PC-9 (cell line): ENCODE measurements around the gene ERICH2. TPM values are rescaled to one million over a fixed set of nuclear protein-coding genes. Genes with fewer than 3 reads are reported as not detected.

Experiments
- BruUV-seq: library from RNA; stranded (reverse); fragments of 400-500 nt; replicated peaks from 2 replicates; lab custom pipeline; 2021; lab: Mats Ljungman, UMichigan
- CTCF ChIA-PET: fragments of 300-600 bp; sonication (Branson Sonifier 250); formaldehyde crosslinking; loops from one replicate; lab custom pipeline; 2022; ENCODE audit warnings: antibody characterized with exemption; lab: Charles Lee
- POLR2A ChIA-PET: fragments of 300-600 bp; sonication (Branson Sonifier 250); formaldehyde crosslinking; loops from one replicate; lab custom pipeline; 2022; ENCODE audit warnings: antibody characterized with exemption; ENCODE audit not compliant: unreplicated experiment; lab: Charles Lee
- DNase-seq, 2 experiments: peaks; one replicate each; pipeline versions ENCODE4 v3.0.0 to v3.0.0-alpha.2; 2015 to 2022; ENCODE audit warnings: mixed read lengths in 1 of 2
- H2AFZ ChIP-seq: fragments of 200-600 bp; sonication (generic); 2 replicates; pipeline ENCODE4 v1.8.1; 2017; ENCODE audit warnings: antibody characterized with exemption
- H3F3A ChIP-seq: fragments of 200-600 bp; sonication (generic); 2 replicates; pipeline ENCODE4 v1.8.1; 2017; ENCODE audit warnings: antibody characterized with exemption, mild to moderate bottlenecking, low read depth; ENCODE audit not compliant: insufficient read depth
- H3K27ac ChIP-seq: fragments of 200-600 bp; sonication (generic); 2 replicates; pipeline ENCODE4 v1.6.1; 2016; ENCODE audit warnings: mixed run types
- H3K27me3 ChIP-seq: fragments of 200-600 bp; sonication (generic); 2 replicates; pipeline ENCODE4 v1.6.1; 2016; ENCODE audit warnings: low read depth, mixed run types; ENCODE audit not compliant: insufficient read depth
- H3K36me3 ChIP-seq: fragments of 200-600 bp; sonication (generic); 2 replicates; pipeline ENCODE4 v1.6.1; 2016; ENCODE audit warnings: low read depth, mixed run types
- H3K4me1 ChIP-seq: fragments of 200-600 bp; sonication (generic); replicated peaks from 2 replicates; pipeline ENCODE4 v1.6.1; 2016; ENCODE audit warnings: mixed run types; ENCODE audit not compliant: insufficient read depth
- H3K4me2 ChIP-seq: fragments of 200-600 bp; sonication (generic); 2 replicates; pipeline ENCODE4 v1.6.1; 2017; ENCODE audit warnings: mixed run types
- H3K4me3 ChIP-seq: fragments of 200-600 bp; sonication (generic); 2 replicates; pipeline ENCODE4 v1.6.1; 2016; ENCODE audit warnings: mixed run types
- H3K79me2 ChIP-seq: fragments of 200-600 bp; sonication (generic); 2 replicates; pipeline ENCODE4 v1.6.1; 2017; ENCODE audit warnings: low read depth, mixed run types
- H3K9me2 ChIP-seq: fragments of 200-600 bp; sonication (generic); 2 replicates; pipeline ENCODE4 v1.8.1; 2017; ENCODE audit warnings: mild to moderate bottlenecking; ENCODE audit not compliant: insufficient read depth
- H3K9me3 ChIP-seq: fragments of 200-600 bp; sonication (generic); 2 replicates; pipeline ENCODE4 v1.8.1; 2016; ENCODE audit warnings: low read depth; ENCODE audit not compliant: insufficient read depth
- H4K20me1 ChIP-seq: fragments of 200-600 bp; sonication (generic); 2 replicates; pipeline ENCODE4 v1.8.1; 2017; ENCODE audit not compliant: insufficient read depth
- EZH2 ChIP-seq: fragments of 200-600 bp; sonication (generic); IDR thresholded peaks from 2 replicates; pipeline ENCODE4 v1.8.0; 2017; ENCODE audit warnings: antibody characterized with exemption, low read depth
- intact Hi-C: fragments of 100-400 bp; cut with micrococcal nuclease; formaldehyde crosslinking; loops from one replicate; pipeline ENCODE4 v1.10.0; 2022; ENCODE audit not compliant: unreplicated experiment
- total RNA-seq: library from RNA; stranded (reverse); gene quantifications from 2 replicates; pipeline ENCODE4 v1.2.3, GENCODE V29; 2021
- TF ChIP-seq, protein P1 (sequence below): fragments of 200-600 bp; sonication (generic); conservative IDR thresholded peaks from 2 replicates; pipeline ENCODE4 v1.6.1; 2017; ENCODE audit warnings: mixed run types, antibody characterized with exemption, mild to moderate bottlenecking, moderate library complexity

Gene ERICH2
- total RNA-seq, 1 experiment from 2014 or later, result 2.0 TPM

DNA sequence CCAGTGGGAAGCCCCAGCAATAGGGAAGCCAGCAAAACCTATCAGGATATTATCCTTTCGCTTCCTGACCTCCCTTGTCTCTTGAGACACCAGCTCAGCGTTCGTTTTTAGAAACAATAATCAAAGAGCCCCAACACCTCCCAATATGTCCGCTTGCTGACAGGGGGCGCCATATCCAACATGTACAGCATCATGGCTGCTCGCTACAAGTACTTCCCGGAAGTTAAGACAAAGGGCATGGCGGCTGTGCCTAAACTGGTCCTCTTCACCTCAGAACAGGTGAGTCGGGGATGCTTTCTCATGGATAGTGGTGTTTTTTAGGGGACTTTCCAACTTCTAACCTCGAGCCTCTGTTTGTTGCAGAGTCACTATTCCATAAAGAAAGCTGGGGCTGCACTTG is 75.2 kb downstream of the ERICH2 start:
- Histone ChIP-seq H3K4me3 (no peak overlapping the region), H3K27me3 (no peaks in the 10 kb centered on the region), H3K9me3 (no peaks in the 10 kb centered on the region), H3K27ac (no peak overlapping the region), H3K36me3 (no peaks in the 10 kb centered on the region), H3K4me2 (no peak overlapping the region), H2AFZ (no peak overlapping the region), H3K9me2 (no peaks in the 10 kb centered on the region), H3K4me1 (no peaks in the 10 kb centered on the region; the same call in 1 of the 2 replicates), H4K20me1 (no peaks in the 10 kb centered on the region), H3F3A (no peaks in the 10 kb centered on the region; the same call in 1 of the 2 replicates), H3K79me2 (no peaks in the 10 kb centered on the region)
- POLR2A ChIA-PET, result no interaction called here
- CTCF ChIA-PET, result no interaction called here
- no peak for DNase-seq
- intact Hi-C loops, result no loop called here
- TF ChIP-seq, protein P1, sequence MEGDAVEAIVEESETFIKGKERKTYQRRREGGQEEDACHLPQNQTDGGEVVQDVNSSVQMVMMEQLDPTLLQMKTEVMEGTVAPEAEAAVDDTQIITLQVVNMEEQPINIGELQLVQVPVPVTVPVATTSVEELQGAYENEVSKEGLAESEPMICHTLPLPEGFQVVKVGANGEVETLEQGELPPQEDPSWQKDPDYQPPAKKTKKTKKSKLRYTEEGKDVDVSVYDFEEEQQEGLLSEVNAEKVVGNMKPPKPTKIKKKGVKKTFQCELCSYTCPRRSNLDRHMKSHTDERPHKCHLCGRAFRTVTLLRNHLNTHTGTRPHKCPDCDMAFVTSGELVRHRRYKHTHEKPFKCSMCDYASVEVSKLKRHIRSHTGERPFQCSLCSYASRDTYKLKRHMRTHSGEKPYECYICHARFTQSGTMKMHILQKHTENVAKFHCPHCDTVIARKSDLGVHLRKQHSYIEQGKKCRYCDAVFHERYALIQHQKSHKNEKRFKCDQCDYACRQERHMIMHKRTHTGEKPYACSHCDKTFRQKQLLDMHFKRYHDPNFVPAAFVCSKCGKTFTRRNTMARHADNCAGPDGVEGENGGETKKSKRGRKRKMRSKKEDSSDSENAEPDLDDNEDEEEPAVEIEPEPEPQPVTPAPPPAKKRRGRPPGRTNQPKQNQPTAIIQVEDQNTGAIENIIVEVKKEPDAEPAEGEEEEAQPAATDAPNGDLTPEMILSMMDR, result peak; percentile 32; the same call in 1 of the 2 replicates
- TF ChIP-seq EZH2, result no peak
- BruUV-seq, result no TSS peak

DNA sequence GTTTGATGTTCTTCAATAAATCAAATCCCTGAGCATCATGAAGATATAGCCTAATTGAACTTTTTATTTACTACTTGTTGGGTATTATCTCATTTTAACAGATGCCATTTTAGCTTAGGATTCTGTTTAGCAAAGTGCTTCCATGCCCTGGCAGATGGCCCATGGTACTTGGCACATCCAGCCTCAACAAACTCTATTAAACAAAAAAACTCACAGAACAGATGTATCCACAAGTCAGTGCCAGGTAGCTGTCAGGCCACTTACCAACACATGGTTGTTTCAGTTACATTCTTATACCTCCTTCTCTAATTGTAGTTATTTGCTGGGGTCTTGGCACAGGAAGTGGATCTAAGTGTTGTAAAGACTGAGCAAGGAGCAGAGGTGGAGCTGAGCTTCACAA is 76.1 kb downstream of the ERICH2 start:
- no peak for DNase-seq
- Histone ChIP-seq H3K27me3 (no peaks in the 10 kb centered on the region), H4K20me1 (no peaks in the 10 kb centered on the region), H3K4me3 (no peak overlapping the region), H3K9me3 (no peaks in the 10 kb centered on the region), H3K9me2 (no peaks in the 10 kb centered on the region), H3K4me1 (no peaks in the 10 kb centered on the region; the same call in 1 of the 2 replicates), H3K79me2 (no peaks in the 10 kb centered on the region), H2AFZ (no peak overlapping the region), H3K36me3 (no peaks in the 10 kb centered on the region), H3K27ac (no peak overlapping the region), H3F3A (no peaks in the 10 kb centered on the region; the same call in 1 of the 2 replicates), H3K4me2 (no peak overlapping the region)
- intact Hi-C loops, result no loop called here
- TF ChIP-seq, protein P1, result no peak
- TF ChIP-seq EZH2, result no peak
- BruUV-seq, result no TSS peak
- POLR2A ChIA-PET, result interaction anchor here (0.6 kb wide), 1 partner anchor 1620 kb away, joined by 4 read pairs; no protein-coding TSS in a partner anchor
- CTCF ChIA-PET, result no interaction called here

- Histone ChIP-seq H3K4me3 (no peak overlapping the region), H3K27me3 (0 out of 2 replicates have a peak, but pooled peaks cover 2% of the 10 kb centered on the region), H3K27ac (no peak overlapping the region), H3K79me2 (no peaks in the 10 kb centered on the region), H3K9me2 (no peaks in the 10 kb centered on the region), H2AFZ (no peak overlapping the region), H3K4me1 (no peaks in the 10 kb centered on the region; the same call in 1 of the 2 replicates), H3K4me2 (no peak overlapping the region), H3K9me3 (no peaks in the 10 kb centered on the region), H3F3A (no peaks in the 10 kb centered on the region; the same call in 1 of the 2 replicates), H4K20me1 (no peaks in the 10 kb centered on the region), H3K36me3 (no peaks in the 10 kb centered on the region)
- no TSS peak for BruUV-seq
- POLR2A ChIA-PET, result no interaction called here
- CTCF ChIA-PET, result no interaction called here
- intact Hi-C loops, result no loop called here
- TF ChIP-seq, protein P1, result no peak
- no peak for TF ChIP-seq EZH2
- DNase-seq, result no peak
Observed at GRCh38 chr2:170847716-170848115, 77.5 kb downstream of the ERICH2 start.

Other genes with a start within 250 kb of the ERICH2 start
- 1.9 and 7.3 TPM in 2 replicates for gene SP5, start 55.0 kb upstream of the ERICH2 start, total RNA-seq
- gene GAD1, start 46.5 kb downstream of the ERICH2 start, total RNA-seq, result 3.5 and 4.3 TPM in 2 replicates
- 74.7 and 110 TPM in 2 replicates for gene GORASP2, start 158.9 kb downstream of the ERICH2 start, total RNA-seq